Stimulated activated CD8-positive, alpha-beta memory T cell treated with anti-CD3 and anti-CD28 coated beads, Interleukin-4, amount 100 ng/mL, for 4 hours (primary cell): ENCODE measurements around the gene HRNR.
"Not testable (repeated sequence)": the region's sequence is repeated elsewhere in the genome, so short reads cannot be mapped to it uniquely, and the experiment has no call there.

Source experiments
- DNase-seq, 2 donors: peaks; one replicate each; pipeline ENCODE4 v3.0.0-alpha.2; 2020; ENCODE audit warnings: low read depth in 2 of 2, low spot score in 1 of 2

HRNR gene

DNA sequence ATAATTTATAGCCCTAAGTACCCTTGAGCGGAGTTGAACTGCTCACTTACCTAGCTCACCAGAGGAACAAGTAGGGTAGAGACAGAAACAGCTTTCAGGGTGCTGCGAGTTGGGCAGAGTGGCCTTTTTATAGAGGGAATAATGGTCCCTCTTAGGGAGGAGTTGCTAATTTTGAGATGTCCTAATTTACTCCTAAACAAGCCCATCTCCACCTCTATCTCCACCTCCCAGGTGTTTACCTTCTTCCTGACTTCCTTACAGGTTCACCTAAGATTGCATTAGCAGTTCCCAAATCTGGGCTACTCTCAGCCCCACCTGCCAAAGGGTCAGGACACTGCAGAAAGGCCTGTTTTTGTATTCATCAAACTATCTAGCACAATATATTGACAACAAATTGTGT is at the start of gene HRNR:
Gene HRNR, minus strand, starts transcription at position 101 of the 400 bp plus-strand sequence. CDS start 940 bp downstream, outside the sequence.
- no peak for DNase-seq

DNA sequence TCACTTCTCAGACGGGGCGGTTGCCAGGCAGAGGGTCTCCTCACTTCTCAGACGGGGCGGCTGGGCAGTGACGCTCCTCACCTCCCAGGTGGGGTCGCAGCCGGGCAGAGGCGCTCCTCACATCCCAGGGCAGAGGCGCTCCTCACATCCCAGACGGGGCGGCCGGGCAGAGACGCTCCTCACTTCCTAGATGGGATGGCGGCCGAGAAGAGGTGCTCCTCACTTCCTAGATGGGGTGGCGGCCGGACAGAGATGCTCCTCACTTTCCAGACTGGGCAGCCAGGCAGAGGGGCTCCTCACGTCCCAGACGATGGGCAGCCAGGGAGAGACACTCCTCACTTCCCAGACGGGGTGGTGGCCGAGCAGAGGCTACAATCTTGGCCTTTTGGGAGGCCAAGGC is 32.4 kb upstream of the HRNR start:
- DNase-seq, result not testable (repeated sequence)

DNA sequence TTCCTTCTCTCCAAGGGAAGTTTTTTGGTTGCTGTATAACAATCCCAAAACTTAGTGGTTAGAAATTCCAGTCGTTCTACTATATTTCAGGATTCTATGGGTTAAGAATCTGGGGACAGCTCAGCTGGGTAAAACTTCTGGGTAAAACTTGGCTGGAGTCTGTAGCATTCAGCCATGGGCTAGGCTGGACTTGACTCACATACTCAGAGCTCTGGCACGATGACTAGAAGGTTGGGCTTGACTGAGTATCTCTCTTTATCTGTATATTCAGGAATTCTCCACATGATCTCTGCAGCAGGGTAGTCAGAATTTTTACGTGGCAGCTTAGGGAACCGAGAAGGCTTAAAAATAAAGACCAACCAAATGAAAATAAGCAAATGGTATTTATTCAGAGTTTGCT is 28.2 kb upstream of the HRNR start:
- DNase-seq, result no peak

DNA sequence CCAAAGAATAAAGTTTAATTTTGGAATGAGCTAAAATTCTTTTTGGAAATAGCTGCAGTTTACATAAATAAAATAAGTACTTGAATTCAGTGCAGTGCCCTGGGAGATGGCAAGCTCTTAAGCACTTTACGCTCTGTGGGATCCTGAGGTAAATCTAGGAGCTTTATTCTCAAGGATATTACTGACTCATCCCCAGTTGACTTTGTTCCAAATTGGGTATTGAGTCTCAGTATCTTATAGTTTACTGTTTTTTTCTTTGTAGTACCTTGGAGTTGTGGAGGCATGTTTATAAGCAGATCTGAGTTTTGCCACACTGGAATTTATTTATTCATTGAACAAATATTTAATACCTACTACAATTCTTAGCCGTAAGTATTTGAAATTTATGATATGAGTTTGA is 27.4 kb upstream of the HRNR start:
- DNase-seq, result no peak

DNA sequence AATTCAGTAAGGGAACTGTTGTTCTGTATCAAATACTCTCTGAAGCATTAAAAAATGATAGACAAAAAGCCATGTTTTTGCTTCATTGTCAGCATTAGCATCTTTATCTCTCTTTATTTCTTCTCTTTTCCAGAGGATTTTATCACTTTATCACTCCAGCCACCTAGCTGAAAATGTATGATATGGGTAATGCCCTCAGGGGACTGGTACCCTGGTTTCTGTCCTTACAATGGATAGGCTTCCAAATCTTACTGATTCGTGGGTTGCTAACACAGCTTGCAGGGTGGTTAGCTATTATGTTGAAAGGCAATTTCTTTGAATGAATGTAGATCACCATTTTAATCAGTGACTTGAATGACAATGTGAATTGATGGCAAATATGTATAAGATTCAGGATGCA is 23.3 kb upstream of the HRNR start:
- DNase-seq, result no peak

DNA sequence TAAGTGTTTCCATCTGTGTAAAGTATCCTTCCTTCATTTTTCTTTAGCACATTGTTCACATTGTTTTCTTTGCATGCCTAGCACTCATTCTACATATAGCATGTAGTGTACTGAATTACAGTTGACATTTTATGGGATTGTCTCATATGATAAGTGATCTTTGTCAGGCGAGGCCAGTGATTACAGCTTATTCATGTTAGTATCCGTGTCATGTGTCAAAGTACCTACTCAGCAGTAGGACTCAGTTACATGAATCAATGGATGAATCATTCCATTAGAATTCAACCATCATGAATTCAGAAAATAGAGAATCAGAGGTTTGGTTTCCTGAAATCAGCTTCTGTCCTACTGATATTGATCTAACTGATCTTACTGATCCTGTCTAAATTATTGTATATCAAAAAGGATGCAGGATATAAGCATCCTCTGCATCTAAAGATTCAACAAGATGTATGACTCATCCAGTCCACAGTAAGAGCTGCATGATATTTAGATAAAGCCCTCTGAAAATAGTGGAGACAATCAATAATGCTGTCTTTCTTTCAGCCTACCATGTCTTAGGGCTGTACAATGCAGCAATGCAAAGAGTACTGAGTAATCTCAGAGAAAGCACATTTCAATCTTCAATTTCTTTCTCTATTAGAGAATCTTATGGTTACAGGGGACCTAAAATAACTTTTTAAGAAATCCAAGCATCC is 20.7 kb upstream of the HRNR start:
- no peak for DNase-seq

DNA sequence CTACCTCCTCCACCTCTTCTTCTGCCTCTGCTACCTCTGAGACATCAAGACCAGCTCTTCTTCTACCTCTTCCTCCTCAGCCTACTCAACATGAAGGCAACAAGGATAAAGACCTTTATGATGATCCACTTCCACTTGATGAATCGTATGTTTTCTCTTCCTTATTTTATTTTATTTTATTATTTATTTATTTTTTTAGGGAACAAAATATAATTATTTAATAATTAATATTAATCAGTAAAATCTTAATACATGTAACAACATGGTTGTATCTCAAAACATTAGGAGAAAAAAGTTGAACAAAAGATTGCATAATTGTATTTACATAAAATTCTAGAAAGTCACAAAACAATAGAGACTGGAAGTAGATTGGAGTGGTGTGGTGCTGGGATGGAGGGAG is 13.1 kb upstream of the HRNR start:
- no peak for DNase-seq

DNA sequence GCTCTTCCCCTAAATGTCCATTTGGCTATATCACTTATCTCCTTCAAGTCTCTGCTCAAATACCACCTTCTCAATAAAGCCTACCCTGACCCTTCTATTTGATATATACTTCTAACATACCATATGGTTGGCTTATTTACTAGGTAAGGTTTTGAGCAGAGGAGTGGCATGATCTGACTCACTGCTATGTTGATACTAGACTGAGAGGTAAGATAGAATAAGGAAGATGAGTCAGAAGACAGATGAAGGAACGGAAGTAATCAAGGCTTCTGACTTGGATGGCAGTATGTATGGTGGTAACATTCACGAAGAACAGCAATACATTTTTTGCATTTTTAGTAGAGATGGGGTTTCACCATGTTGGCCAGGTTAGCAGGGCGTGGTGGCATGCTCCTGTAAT is 4.8 kb upstream of the HRNR start:
- DNase-seq, result no peak

DNA sequence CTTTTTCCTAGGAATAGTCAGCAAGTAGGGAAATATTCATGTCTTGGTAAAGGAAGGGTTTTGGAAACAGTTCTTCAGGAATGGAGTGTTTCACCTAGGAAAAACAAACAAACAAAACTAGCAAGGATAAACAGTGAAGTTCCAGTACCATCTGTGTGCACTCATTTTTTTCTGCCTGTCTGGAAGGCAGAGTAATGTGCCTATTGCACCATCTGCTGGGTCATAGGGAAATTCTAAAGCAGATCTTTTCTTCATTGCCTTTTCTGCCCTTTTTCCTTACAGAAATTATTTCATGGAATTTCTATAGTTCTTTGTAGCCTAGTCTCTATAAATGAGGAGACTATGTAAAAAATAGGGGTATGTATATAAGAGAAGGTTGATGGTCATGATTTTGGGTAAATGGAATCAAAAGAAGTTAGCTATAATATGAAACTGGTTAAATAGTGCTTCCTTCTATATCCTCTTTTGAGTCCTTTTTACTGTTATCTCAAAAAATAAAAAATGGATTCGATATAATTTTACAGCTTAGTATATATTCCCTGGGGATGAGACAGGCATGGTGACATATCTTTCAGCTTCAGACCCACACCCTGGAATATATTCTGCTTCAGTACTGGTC is 3.4 kb upstream of the HRNR start:
- no peak for DNase-seq

DNA sequence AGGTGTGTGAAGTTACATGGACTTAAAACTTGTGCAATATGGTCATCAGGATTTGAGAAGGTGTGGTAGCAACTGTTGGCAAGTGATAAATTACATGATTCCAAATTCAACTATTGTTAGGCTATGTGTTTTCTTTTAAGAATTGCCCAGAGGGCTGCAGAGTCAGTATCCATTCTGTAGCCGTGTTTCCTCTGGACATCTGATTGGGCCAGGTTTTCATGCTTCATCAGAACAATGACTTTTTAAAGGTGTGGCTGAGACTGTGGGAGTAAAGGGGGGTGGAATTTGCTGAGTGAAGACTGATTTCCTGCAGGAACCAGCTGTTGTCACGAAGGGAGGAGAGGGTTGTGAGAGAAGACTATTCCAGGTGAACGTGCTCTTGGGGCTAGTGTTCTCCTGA is 1.7 kb upstream of the HRNR start:
- DNase-seq, result no peak

DNA sequence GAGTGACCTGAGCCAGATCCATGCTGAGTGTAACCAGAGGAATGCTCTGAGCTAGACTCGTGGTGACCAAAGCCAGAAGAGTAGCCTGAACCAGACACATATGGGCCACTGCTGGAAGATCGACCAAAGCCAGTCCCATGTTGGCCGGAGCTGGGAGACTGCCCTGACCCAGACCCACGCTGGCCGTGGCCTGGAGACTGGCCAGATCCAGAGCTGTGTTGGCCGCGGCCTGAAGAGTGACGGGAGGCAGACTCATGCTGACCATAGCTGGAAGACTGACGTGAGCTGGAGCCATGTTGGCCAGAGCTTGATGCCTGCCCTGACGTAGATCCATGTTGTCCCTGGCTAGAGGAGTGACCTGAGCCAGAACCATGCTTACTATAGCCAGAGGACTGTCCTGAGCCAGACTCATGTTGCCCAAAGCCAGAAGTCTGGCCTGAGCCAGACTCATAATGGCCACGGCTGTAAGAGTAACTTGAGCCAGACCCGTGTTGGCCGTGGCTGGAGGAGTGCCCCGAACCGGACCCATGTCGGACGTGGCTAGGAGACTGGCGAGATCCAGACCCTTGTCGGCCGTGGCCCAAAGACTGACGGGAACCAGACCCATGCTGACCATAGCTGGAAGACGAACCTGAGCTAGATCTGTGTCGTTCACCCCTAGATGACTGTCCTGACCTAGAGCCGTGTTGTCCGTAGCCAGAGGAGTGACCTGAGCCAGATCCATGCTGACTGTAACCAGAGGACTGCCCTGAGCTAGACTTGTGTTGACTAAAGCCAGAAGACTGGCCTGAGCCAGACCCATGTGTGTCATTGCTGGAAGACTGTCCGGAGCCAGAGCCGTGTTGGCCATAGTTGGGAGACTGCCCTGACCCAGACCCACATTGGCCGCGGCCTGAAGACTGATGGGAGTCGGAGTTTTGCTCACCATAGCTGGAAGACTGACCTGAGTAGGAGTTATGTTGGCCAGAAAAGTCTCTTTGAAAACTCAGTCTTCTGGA is 3.5 kb downstream of the HRNR start:
- no peak for DNase-seq

DNA sequence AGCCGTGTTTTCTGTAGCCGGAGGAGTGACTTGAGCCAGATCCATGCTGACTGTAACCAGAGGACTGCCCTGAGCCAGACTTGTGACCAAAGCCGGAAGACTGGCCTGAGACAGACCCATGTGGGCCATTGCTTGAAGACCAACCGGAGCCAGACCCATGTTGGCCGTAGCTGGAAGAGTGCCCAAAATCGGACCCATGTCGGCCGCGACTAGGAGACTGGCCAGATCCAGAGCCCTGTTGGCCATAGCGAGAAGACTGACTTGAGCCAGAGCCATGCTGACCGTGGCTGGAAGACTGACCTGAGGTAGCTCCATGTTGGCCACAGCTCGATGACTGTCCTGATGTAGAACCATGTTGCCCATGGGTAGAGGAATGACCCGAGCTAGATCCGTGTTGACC is 4.6 kb downstream of the HRNR start:
- DNase-seq, result not testable (repeated sequence)

DNA sequence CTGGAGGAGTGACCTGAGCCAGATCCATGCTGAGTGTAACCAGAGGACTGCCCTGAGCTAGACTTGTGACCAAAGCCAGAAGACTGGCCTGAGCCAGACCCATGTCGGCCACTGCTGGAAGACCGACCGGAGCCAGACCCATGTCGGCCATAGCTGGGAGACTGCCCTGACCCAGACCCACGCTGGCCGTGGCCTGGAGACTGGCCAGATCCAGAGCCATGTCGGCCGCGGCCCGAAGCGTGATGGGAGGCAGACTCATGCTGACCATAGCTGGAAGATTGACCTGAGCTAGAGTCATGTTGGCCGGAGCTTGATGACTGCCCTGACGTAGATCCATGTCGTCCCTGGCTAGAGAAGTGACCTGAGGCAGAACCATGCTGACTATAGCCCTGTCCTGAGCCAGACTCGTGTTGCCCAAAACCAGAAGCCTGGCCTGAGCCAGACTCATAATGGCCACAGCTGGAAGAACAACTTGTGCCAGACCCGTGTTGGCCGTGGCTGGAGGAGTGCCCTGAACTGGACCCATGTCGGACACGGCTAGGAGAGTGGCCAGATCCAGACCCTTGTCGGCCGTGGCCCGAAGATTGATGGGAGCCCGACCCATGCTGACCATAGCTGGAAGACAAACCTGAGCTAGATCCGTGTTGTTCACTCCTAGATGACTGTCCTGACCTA is 5.1 kb downstream of the HRNR start:
- DNase-seq, result no peak

DNA sequence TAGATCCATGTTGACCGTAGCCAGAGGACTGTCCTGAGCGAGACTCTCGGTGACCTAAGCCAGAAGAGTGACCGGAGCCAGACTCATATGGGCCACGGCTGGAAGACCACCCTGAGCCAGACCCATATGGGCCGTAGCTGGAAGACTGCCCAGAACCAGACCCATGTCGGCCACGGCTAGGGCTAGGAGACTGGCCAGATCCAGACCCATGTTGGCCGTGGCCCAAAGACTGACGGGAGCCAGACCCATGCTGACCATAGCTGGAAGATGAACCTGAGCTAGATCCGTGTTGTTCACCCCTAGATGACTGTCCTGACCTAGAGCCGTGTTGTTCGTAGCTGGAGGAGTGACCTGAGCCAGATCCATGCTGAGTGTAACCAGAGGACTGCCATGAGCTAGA is 8.4 kb downstream of the HRNR start:
- DNase-seq, result not testable (repeated sequence)

DNA sequence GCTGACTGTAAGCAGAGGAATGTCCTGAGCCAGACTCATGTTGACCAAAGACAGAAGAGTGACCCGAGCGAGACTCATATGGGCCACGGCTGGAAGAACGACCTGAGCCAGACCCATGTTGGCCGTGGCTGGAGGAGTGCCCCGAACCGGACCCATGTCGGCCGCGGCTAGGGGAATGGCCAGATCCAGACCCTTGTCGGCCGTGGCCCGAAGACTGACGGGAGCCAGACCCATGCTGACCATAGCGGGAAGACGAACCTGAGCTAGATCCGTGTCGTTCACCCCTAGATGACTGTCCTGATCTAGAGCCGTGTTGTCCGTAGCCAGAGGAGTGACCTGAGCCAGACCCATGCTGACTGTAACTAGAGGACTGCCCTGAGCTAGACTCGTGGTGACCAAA is 9.1 kb downstream of the HRNR start:
- not testable (repeated sequence) for DNase-seq

DNA sequence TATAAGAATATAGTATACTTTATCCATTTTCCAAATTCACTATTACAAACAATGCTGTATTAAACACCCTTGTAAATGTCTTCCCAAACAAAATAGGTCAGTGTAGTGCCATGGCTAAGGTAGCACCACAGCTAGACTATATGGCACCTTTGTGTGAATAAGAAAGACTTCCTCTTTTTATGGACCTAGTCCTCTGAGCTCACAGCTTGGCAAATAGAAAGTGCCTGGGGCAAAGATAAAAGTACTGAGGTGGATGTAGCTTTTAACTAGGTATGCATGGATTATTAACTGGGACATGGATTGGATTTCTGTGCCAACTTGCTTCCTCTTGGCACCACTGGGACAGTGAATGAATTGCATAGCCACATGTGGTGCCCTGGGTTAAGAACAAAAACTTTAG is 25.0 kb downstream of the HRNR start:
- DNase-seq, result no peak

DNA sequence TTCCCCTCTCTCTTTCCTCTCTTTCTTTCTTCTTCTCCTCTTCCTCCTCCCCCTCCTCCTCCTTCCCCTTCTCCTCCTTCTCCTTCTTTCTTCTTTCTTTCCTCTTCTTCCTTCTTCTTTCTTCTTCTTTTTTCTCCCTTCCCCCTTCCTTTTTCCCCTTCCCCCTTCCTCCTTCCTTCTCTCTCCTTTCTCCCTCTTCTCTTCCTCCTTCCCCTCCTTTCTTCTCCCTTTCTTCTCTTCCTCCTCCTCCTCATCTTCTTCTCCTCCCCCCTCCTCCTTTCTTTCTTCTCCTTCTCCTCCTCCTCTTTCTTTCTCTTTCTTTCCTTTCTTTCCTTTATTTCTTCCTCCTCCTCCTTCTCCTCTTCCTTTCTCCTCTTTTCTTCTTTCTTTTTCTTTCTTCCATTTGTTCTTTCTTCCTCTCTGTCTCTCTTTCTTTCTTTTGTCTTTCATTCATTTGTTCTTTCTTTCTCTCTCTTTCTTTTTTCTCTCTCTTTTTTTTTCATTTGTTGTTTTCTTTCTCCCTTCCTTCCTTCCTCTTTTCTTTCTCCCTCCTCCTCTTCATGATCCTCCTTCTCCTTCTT is 26.5 kb downstream of the HRNR start:
- DNase-seq, result no peak

DNA sequence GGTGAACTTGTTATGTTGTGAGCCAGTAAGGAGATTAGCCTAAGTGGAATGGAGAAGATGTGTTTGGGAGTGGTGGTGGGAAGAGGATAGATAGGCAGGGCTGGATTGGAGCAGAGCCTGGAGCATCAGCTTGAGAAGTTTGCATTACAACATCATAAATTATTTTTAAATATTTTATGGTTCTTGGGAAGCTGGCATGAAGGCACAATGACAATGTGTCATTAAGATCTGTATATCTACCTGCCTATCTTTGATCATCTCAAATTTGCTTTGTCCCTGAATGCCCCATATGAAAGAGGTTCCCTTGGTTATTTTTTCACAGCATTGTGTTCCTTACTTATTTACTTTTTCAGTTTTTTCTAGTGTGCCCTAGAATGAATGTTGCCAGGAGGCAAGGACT is 32.3 kb downstream of the HRNR start:
- DNase-seq, result no peak

DNA sequence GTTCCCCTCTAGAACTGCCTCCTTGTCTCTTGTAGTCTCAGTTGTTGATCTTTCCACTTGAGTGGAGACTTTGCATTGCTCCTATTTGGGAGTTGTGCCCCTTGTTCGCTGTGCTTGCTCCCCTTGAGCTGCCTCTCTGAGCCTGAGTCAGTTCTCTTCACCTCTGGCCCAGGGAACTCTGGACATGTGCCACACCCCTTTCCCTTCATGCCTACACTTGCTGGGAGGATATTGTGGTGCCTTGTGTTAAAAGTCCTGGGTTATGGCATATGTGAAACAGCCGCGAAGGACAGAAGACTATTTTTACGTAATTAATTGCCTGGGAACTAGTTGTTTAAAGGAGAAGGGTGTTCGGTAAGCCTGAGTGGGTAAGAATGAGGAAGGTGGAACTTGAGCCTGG is 32.7 kb downstream of the HRNR start:
- DNase-seq, result no peak

DNA sequence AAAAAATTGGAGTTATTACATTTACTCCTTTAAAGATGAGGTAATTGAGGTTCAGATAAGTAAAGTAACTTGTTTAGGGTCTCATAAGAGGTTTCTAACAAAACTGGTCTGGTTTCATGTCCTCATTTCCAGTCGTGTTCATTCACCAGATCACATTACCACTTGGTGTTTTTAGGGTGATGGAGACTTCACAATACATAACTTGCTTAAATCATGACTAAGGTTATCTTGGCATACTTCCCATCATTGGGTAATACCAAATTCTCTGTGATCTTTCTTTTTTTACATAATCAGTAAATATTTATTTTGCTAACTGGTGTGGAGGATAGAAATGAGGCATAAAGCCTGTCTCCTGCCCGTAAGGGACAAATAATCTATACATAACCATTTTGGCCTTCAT is 33.4 kb downstream of the HRNR start:
- no peak for DNase-seq
